Measurements from ENCODE around the gene SLIT1.

SLIT1 gene

DNA sequence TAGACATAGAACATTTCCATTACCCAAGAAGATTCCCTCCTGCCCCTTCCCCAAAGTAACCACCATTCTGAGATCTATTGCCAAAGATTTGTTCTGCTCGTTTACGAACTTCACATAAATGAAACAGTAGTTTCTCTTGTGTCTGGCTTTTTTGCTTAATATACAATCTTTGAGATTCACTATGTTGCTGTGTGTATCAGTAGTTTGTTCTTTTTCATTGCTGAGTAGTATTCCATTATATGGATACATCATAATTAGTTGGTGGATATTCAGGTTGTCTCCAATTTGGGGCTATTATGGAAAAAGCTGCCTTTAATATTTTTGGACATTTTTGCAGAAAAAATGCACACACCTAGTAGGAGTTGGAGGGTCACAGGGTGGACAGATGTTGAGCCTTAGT, 124.3 kb downstream of the SLIT1 start:
- no peak for DNase-seq

- no peak for DNase-seq
Measured at GRCh38 chr10:97060441-97061084, 125.2 kb downstream of the SLIT1 start.

GRCh38 chr10:97059872-97060205, 125.9 kb downstream of the SLIT1 start:
- DNase-seq, result no peak

- DNase-seq, result no peak
Measured at GRCh38 chr10:97059006-97059871, 126.5 kb downstream of the SLIT1 start.

GRCh38 chr10:97058521-97058920, 127.2 kb downstream of the SLIT1 start:
- no peak for DNase-seq

DNA sequence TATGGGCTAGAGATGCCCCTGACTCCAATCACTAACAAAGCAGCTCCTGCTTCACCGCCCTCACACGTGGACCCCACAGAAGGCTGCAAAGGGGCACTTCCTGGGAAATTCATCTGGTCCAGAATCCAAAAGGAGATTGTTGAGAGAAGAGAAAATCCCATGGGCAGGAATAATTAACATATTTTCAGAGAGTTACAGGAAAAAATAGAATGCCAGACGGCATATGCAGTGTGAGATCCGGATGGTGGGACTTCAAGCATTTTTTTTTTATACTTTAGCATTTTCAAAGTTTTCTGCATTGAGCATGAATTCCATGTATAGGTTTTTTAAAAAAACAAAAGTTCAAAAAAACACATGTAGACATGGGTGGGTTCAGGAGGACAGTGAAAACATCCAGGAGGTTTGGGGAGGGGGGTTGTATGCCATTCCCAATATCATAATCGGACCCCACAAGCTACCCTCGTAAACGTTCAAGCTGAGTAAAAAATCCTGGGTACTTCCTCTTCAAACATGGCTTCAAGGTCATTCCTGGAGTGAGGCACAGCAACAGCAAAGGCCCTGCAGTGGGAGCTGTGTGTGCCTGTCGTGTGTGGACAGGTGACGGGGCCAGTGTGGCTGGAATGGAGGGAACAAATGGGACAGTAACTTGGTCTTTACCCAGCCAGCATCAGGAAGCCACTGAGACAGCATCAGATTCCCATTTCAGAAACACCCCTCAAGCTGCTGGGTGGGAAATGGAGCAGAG, 128.1 kb downstream of the SLIT1 start:
- DNase-seq, result no peak

DNA sequence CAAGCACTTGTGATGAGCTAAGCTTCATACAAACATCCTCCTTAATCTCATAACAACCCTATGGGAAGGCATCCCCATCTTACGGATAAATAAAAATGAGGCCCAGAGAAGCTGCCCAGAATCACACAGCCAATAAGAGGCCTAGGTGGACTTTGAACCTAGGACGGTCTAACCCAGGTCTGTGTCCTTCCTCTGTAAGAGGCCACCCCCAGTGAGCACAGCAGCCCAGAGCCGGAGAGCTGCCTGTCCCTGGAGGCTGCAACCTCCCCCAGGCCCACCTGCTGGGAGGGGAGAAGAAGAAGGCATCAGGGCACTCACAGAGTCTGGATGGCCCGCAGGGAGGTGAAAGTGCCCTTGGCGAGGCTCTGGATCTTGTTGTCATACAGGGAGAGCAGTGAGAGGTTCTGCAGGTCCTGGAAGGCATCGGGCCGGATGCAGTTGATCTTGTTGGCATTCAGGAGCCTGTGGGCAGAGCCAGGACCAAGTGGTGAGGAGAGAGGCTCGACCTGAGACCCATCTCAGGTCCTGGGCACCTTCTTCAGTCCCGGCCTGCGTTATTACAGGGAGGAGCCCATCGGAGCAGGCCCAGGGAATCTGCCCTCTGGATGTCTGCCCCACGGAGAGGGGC, 129.6 kb downstream of the SLIT1 start:
- DNase-seq, result no peak

GRCh38 chr10:97053276-97053675, 132.5 kb downstream of the SLIT1 start:
- no peak for DNase-seq

- DNase-seq, result no peak
Measured at GRCh38 chr10:97050956-97051496, 134.7 kb downstream of the SLIT1 start.

GRCh38 chr10:97050205-97050745, 135.5 kb downstream of the SLIT1 start:
- DNase-seq, result no peak

GRCh38 chr10:97049670-97050069, 136.1 kb downstream of the SLIT1 start:
- no peak for DNase-seq

- no peak for DNase-seq
Measured at GRCh38 chr10:97048649-97049427, 136.9 kb downstream of the SLIT1 start.

GRCh38 chr10:97047788-97048187, 138.0 kb downstream of the SLIT1 start:
- no peak for DNase-seq

- no peak for DNase-seq
Measured at GRCh38 chr10:97047083-97047736, 138.5 kb downstream of the SLIT1 start.

DNA sequence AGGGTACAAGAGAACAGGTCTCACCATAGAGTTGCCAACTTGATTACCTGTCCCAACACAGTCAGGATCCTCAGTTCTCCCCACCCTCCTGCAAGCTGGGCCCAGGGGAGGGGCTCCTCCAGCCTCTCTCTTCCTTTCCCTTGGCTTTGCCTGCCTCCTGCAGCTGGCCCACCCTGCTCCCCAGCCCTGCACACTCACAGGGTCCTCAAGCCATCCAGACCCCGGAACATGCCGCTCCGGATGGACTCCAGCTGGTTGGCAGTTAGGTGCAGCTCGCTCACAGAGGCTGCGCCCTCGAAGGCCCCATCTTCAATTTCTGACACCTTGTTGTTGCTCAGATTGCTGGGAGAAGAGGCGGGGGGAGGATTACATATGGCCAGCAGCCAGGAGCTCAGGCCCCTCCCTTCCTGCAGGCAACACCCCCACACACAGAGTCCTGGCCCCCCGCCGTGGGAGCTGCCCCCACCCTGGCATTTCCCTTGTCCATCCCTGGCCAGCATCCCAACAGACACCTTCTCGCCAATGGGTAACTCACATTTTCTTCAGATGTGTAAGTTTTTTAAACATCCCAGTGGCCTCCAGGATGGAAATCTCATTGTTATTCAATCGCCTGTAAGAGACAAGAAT, 139.2 kb downstream of the SLIT1 start:
- no peak for DNase-seq

GRCh38 chr10:97043563-97043855, 142.2 kb downstream of the SLIT1 start:
- no peak for DNase-seq

GRCh38 chr10:97042716-97043562, 142.8 kb downstream of the SLIT1 start:
- no peak for DNase-seq

- DNase-seq, result no peak
Measured at GRCh38 chr10:97042081-97042480, 143.7 kb downstream of the SLIT1 start.

DNA sequence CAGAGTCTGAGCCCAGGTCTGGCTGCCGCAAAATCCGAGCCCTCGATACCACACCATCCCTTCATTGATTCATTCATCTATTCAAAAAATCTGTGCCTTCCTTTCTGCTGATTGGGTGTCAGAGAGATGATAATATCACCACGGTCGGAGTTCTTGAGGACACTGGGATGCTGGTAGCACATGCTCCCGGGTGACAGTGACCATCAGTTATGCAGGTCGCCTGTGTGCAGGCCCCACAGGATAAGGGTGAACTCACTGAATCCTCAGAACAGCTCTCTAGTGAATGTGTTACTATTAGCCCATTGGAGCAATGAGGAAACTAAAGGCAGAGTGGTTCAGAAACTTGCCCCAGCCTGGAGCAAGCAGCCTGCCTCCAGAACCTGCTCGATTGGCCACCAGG, 145.1 kb downstream of the SLIT1 start:
- no peak for DNase-seq

GRCh38 chr10:97040248-97040584, 145.5 kb downstream of the SLIT1 start:
- no peak for DNase-seq

Measured in activated CD4-positive, alpha-beta T cell treated with anti-CD3 and anti-CD28 coated beads, Interleukin-2, amount 50 U/mL, for 1 hour (primary cell).